ENCODE results near the gene AK1.
A peak's percentile ranks its signal among the peaks of the same experiment; 100 is the strongest.
"Not testable (repeated sequence)": the region's sequence is repeated elsewhere in the genome, so short reads cannot be mapped to it uniquely, and the experiment has no call there.

AK1 gene

DNA sequence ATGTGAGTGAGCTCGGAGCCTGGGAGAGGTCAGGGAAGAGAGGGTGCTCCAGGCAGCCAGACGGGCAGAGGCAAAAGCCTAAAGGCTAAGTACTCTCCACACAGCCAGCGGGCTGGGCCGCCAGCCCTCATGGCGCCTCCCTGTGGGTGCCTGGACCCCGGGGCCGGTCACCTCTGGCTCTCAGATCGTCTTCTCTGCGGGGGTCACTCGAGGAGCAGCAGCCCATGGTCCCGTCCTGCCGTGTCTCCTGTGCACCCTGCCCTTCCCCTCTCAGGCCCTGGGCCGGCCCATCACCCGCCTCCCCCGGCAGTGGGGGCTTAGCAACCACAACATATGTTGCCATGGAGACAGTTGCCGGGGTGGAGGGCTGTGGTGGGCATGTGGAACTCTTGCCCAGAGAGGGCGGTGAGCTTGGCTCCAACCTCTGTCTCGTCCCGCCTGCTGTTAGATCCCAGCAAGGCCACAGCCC is 4.2 kb downstream of the AK1 start:
- TF ChIP-seq CTCF (IDR thresholded peaks at IDR 0.05; ENCODE audit: control insufficient read depth, extremely low read depth, insufficient read depth), result no peak
- no peak for DNase-seq (ENCODE audit: low read depth)
- H3K4me3 ChIP-seq (ENCODE audit: low read depth, low read length), result no peak overlapping the region

DNA sequence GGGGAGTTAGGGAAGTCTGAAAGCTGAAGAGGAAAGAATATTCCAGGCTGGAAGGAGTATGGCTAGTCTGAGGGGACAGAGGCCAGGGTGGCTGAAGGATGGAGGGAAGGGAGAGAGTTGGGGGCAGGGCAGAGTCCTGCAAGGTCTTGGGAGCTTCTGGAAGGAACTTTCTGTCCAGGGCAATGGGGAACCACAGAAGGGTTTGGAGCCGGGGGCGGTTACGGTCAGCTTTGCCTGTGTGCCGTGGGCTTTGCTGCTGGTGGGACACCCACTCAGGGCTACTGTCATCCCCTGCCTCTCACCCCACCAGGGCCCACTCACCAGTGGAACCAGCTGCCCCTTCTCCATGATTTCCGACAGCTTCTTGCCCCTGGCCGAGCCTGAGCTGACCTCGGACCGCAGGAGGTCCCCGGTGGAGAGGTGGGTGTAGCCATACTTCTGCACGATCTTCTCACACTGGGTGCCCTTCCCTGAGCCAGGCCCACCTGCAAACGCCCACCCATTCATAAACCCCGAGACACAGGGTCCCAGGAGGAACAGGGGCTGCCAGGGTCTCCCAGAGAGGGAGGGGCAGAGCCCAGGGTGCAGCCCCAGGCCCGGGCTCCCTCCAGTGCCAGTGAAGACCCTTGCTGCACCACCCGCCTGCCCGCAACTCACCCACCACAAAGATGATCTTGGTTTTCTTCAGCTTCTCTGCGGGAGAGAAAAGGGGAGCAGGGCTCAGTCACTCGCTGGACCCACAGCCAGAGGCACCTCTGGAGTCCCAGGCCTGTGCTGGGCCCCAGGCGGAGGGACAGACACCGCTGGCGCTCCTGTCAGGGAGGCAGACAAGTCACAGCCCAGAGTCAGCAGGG is 4.9 kb downstream of the AK1 start:
- H3K4me3 ChIP-seq (ENCODE audit: low read depth, low read length), result no peak overlapping the region
- TF ChIP-seq CTCF (IDR thresholded peaks at IDR 0.05; ENCODE audit: control insufficient read depth, extremely low read depth, insufficient read depth), result no peak
- no peak for DNase-seq (ENCODE audit: low read depth)

DNA sequence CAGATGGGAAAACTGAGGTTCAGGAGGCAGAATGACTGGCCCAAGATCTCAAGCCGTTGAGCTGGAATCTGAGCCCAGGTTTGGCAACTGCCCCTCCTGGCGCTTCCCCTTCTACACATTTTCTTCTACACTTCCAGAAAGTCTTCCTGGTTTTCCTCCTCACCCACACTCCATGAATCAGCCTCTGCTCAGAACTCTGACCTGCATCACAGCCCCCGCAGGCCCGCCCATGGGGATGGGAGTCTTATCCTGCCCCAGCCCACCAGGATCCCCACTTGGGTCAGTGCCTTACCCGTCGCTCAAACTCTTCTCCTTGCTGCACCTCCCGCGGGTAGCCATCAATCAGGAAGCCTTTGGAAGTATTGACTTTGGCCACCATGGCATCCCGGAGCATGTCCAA is 5.9 kb downstream of the AK1 start:
- DNase-seq (ENCODE audit: low read depth), result no peak
- no peak overlapping the region for H3K4me3 ChIP-seq (ENCODE audit: low read depth, low read length)
- no peak for TF ChIP-seq CTCF (IDR thresholded peaks at IDR 0.05; ENCODE audit: control insufficient read depth, extremely low read depth, insufficient read depth)

DNA sequence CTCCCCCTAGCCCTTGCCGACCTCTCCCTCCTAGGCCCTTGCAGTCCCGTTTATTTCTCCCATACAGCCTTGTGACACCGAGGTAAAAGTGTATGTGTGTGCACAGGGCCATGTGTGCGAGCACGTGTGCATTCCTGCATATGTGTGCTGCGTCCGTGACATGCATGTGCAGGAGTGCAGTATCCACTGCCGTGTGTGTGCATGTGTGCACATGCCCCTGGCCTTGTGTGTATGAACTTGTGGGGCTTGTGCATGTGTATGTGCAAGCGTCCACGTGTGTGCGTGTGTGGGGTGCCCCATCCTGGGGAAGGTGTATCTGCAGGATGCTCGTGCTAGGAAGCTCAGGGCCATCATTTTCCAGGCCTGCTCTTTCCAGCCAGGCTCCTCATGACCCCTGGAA is 6.6 kb downstream of the AK1 start:
- TF ChIP-seq CTCF (IDR thresholded peaks at IDR 0.05; ENCODE audit: control insufficient read depth, extremely low read depth, insufficient read depth), result no peak
- H3K4me3 ChIP-seq (ENCODE audit: low read depth, low read length), result no peak overlapping the region
- DNase-seq (ENCODE audit: low read depth), result no peak

- H3K4me3 ChIP-seq (ENCODE audit: low read depth, low read length); DNase-seq (ENCODE audit: low read depth): not testable (repeated sequence)
Measured at GRCh38 chr9:127870153-127870491, 7.4 kb downstream of the AK1 start.

- H3K4me3 ChIP-seq (ENCODE audit: low read depth, low read length), result no peak overlapping the region
- DNase-seq (ENCODE audit: low read depth), result peak; percentile 18
- TF ChIP-seq CTCF (IDR thresholded peaks at IDR 0.05; ENCODE audit: control insufficient read depth, extremely low read depth, insufficient read depth), result peak; percentile 87
Measured at GRCh38 chr9:127869310-127870152, 7.9 kb downstream of the AK1 start.

- TF ChIP-seq CTCF (IDR thresholded peaks at IDR 0.05; ENCODE audit: control insufficient read depth, extremely low read depth, insufficient read depth), result no peak
- no peak overlapping the region for H3K4me3 ChIP-seq (ENCODE audit: low read depth, low read length)
- no peak for DNase-seq (ENCODE audit: low read depth)
Measured at GRCh38 chr9:127868278-127868902, 9.1 kb downstream of the AK1 start.
